GM12878 (cell line): Measurements from ENCODE around the gene SIN3A. TPM values are rescaled to one million over a fixed set of nuclear protein-coding genes. Genes with fewer than 3 reads are reported as not detected.
"Not testable (repeated sequence)": the region's sequence is repeated elsewhere in the genome, so short reads cannot be mapped to it uniquely, and the experiment has no call there.

Source experiments
- ATAC-seq: fragments of 200-7000 bp; cut with Tn5 transposase; 3 replicates; pipeline ENCODE4 v1.9.1; 2020; ENCODE audit warnings: mild to moderate bottlenecking, moderate library complexity
- BruUV-seq: library from RNA; stranded (reverse); fragments of 400-500 nt; replicated peaks from 2 replicates; lab custom pipeline; 2021; lab: Mats Ljungman, UMichigan
- CTCF ChIA-PET: fragments of 300-600 bp; sonication (Branson Sonifier 250); formaldehyde crosslinking; extraction: SDS; loops from one replicate; lab custom pipeline; 2021; ENCODE audit warnings: inconsistent platforms; lab: Yijun Ruan, JAX
- POLR2A ChIA-PET: fragments of 350-600 bp; formaldehyde crosslinking; extraction: SDS; loops from one replicate; lab custom pipeline; 2021; ENCODE audit warnings: inconsistent platforms; lab: Charles Lee
- RAD21 ChIA-PET: fragments of 300-600 bp; sonication (Branson Sonifier 250); formaldehyde crosslinking; loops from one replicate; lab custom pipeline; 2023; ENCODE audit warnings: antibody characterized with exemption; ENCODE audit not compliant: unreplicated experiment; lab: Charles Lee
- SMC1A ChIA-PET: fragments of 300-600 bp; sonication (Branson Sonifier 250); formaldehyde crosslinking; loops from one replicate; lab custom pipeline; 2023; ENCODE audit not compliant: unreplicated experiment, uncharacterized antibody; lab: Charles Lee
- DNase-seq: peaks from one replicate; pipeline ENCODE4 v3.0.0-alpha.2; 2011; ENCODE audit warnings: low read depth, low spot score
- FAIRE-seq: peaks from 3 replicates; lab custom pipeline; 2011; peaks lifted over from hg19 to GRCh38; lab: Jason Lieb, UNC
- H2AFZ ChIP-seq: 2 replicates; pipeline ENCODE4 v1.6.0; 2011; ENCODE audit warnings: low read depth, low read length, control low read depth; ENCODE audit not compliant: control insufficient read depth
- H3K27ac ChIP-seq: 2 replicates; pipeline ENCODE4 v1.5.1; 2011; ENCODE audit warnings: control low read depth; ENCODE audit not compliant: control insufficient read depth, insufficient read depth
- H3K27me3 ChIP-seq, 2 experiments: replicated peaks in 1 of 2; 2 replicates each; pipeline versions ENCODE4 v1.6.0 to v1.6.1; 2011; ENCODE audit warnings: low read length in 1 of 2; ENCODE audit not compliant: control insufficient read depth in 2 of 2, insufficient read depth in 2 of 2
- H3K36me3 ChIP-seq, 2 experiments: 2 replicates each; pipeline ENCODE4 v1.5.1; 2011; ENCODE audit warnings: low read length in 1 of 2; ENCODE audit not compliant: control insufficient read depth in 2 of 2, insufficient read depth in 2 of 2
- H3K4me1 ChIP-seq: 2 replicates; pipeline ENCODE4 v1.6.1; 2011; ENCODE audit warnings: mild to moderate bottlenecking, low read length, moderate library complexity, mixed read lengths; ENCODE audit not compliant: control insufficient read depth, insufficient read depth
- H3K4me2 ChIP-seq: 2 replicates; pipeline ENCODE4 v1.6.0; 2011; ENCODE audit warnings: control low read depth; ENCODE audit not compliant: control insufficient read depth, insufficient read depth
- H3K4me3 ChIP-seq: fragments of 200-600 bp; sonication (generic); 2 replicates; pipeline ENCODE4 v1.5.1; 2016
- H3K79me2 ChIP-seq: 2 replicates; pipeline ENCODE4 v1.6.0; 2011; ENCODE audit warnings: low read length; ENCODE audit not compliant: control insufficient read depth, insufficient read depth
- H3K9ac ChIP-seq: 2 replicates; pipeline ENCODE4 v1.8.0; 2011; ENCODE audit warnings: low read length, control low read depth, mixed read lengths; ENCODE audit not compliant: control insufficient read depth, insufficient read depth
- H3K9me3 ChIP-seq: replicated peaks from 3 replicates; pipeline ENCODE4 v1.5.1; 2011; ENCODE audit warnings: mild to moderate bottlenecking, low read length; ENCODE audit not compliant: control insufficient read depth, insufficient read depth
- H4K20me1 ChIP-seq: 2 replicates; pipeline ENCODE4 v1.6.0; 2011; ENCODE audit not compliant: control insufficient read depth, insufficient read depth
- CBX5 ChIP-seq: sonication (generic); IDR thresholded peaks from 2 replicates; pipeline ENCODE4 v1.6.1; 2016; ENCODE audit warnings: low read depth, moderate library complexity, mild to moderate bottlenecking, inconsistent platforms
- IKZF1 ChIP-seq: fragments of 450-650 bp; conservative IDR thresholded peaks from 2 replicates; pipeline ENCODE4 v1.6.1; 2017; ENCODE audit warnings: antibody characterized with exemption, mild to moderate bottlenecking
- MEF2B ChIP-seq: fragments of 450-650 bp; IDR thresholded peaks from 2 replicates; pipeline ENCODE4 v1.6.1; 2018; ENCODE audit warnings: mild to moderate bottlenecking, moderate library complexity; ENCODE audit not compliant: partially characterized antibody, poor library complexity, severe bottlenecking
- MYB ChIP-seq: fragments of 150-350 bp; IDR thresholded peaks from 2 replicates; pipeline ENCODE4 v1.6.1; 2014; ENCODE audit warnings: mild to moderate bottlenecking, low read depth, low read length, borderline replicate concordance
- MYC ChIP-seq: IDR thresholded peaks from 2 replicates; pipeline ENCODE4 v1.6.1; 2011; ENCODE audit warnings: mild to moderate bottlenecking, low read length, moderate library complexity, inconsistent platforms; ENCODE audit not compliant: insufficient read depth, insufficient replicate concordance, insufficient read length, severe bottlenecking
- SUPT20H ChIP-seq: IDR thresholded peaks from 2 replicates; pipeline ENCODE4 v1.6.1; 2011; ENCODE audit warnings: low read depth, mild to moderate bottlenecking, low read length, moderate library complexity, borderline replicate concordance; ENCODE audit not compliant: control insufficient read depth
- ZNF384 ChIP-seq: IDR thresholded peaks from 2 replicates; pipeline ENCODE4 v1.6.1; 2012; ENCODE audit warnings: low read depth, mild to moderate bottlenecking, low read length, improper control_type of control experiment, borderline replicate concordance
- WGBS: methylation state at CpG from one replicate; pipeline ENCODE4 v1.1.6; 2016; ENCODE audit warnings: low lambda C conversion rate; ENCODE audit not compliant: insufficient replicate concordance, insufficient coverage; ENCODE audit errors: missing lambda C conversion rate; 5-methylcytosine and 5-hydroxymethylcytosine counted together
- in situ Hi-C: fragments of 300-500 bp; cut with MboI; formaldehyde crosslinking; loops from 9 replicates; pipeline ENCODE4 v1.14.3; 2018; ENCODE audit warnings: mixed read lengths
- intact Hi-C: fragments of 100-400 bp; cut with micrococcal nuclease; formaldehyde crosslinking; loops from one replicate; pipeline ENCODE4 v1.14.2; 2022; ENCODE audit not compliant: unreplicated experiment
- polyA plus RNA-seq, 11 experiments: library from polyadenylated mRNA; depleted of rRNA in 4 of 11; unstranded in 6 of 11; stranded (reverse) in 5 of 11; fragments of >200 nt; fragmentation: Nextera tagmentation in 4 of 11; fragmentation: Illumina TruSeq in 1 of 11; extraction: Ambion mirVana in 4 of 11; extraction: Trizol in 1 of 11; gene quantifications; 1 replicate in 1 of 11; 2 replicates in 10 of 11; pipeline versions ENCODE4 v1.2.1 to v1.2.3, GENCODE V29; 2011 to 2016; ENCODE audit warnings: inconsistent platforms in 2 of 11, missing spikeins in 2 of 11, low read depth in 1 of 11
- total RNA-seq, 4 experiments: library from RNA; depleted of rRNA in 3 of 4; stranded (reverse); fragments of >200 nt in 3 of 4; fragmentation: Illumina TruSeq in 1 of 4; extraction: Trizol in 1 of 4; gene quantifications; 2 replicates each; pipeline versions ENCODE4 v1.2.1 to v1.2.3, GENCODE V29; 2013 to 2021

SIN3A gene
- total and polyA plus RNA-seq, 10 of the 15 experiments (the other 5 are each of a cell fraction or from before 2014, with no cell fraction given): 6.4 to 62.2 (median 29.2) TPM

DNA sequence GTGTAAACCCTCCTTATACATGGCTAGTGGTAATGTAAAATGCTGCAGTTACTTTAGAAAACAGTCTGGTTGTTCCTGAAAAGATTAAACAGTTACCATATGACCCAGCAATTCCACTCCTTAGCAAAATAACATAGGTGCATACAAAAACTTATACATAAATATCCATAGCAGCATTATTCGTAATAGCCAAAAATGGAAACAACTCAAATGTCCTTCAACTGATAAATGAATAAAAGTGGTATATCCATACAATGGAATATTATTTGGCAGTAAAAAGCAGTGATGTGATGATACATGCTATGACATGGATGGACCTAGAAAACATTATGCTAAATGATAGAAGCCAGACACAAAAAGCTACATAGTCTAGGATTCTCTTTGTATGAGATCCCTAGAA lies 31.6 kb upstream of the SIN3A start:
- TF ChIP-seq SUPT20H (no peak), CBX5 (no peak), IKZF1 (no peak), MYC (no peak), MEF2B (no peak), ZNF384 (no peak), MYB (no peak)
- H3K27me3 ChIP-seq: no peaks in the 10 kb centered on the region
- H3K79me2 ChIP-seq: no peaks in the 10 kb centered on the region
- no peak for ATAC-seq
- H3K4me2 ChIP-seq: no peak overlapping the region
- H3K27ac ChIP-seq: no peak overlapping the region
- DNase-seq: no peak
- H4K20me1 ChIP-seq: no peaks in the 10 kb centered on the region
- in situ Hi-C loops: no loop called here
- no peaks in the 10 kb centered on the region for H3K9me3 ChIP-seq
- 97% methylated on average over 1 of the region's 1 CpG for WGBS
- ChIA-PET POLR2A (no interaction called here), RAD21 (no interaction called here), CTCF (no interaction called here), SMC1A (no interaction called here)
- no peak overlapping the region for H2AFZ ChIP-seq
- no TSS peak for BruUV-seq
- peaks cover 2 to 12% of the 10 kb centered on the region in 2 experiments for H3K36me3 ChIP-seq
- no peak for FAIRE-seq
- no peaks in the 10 kb centered on the region for H3K4me1 ChIP-seq
- H3K9ac ChIP-seq: no peak overlapping the region
- H3K4me3 ChIP-seq: no peak overlapping the region
- intact Hi-C loops: no loop called here

DNA sequence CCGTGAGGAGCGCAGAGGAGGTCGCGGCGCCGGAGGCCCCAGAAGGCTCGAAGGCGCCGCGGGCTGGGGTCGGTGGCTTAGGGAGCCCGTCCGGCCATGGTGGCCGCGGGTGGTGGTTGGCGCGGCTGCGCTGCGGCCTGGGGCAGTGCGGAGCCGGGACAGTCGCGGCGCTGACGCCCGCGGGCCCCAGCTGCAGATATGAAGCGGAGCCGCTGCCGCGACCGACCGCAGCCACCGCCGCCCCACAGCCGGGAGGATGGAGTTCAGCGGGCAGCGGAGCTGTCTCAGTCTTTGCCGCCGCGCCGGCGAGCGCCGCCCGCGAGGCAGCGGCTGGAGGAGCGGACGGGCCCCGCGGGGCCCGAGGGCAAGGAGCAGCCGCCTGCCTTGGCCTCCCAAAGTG lies 29.0 kb upstream of the SIN3A start:
- H3K4me2 ChIP-seq, H3K27me3 ChIP-seq, H3K9me3 ChIP-seq, H4K20me1 ChIP-seq, DNase-seq, H3K9ac ChIP-seq, H3K36me3 ChIP-seq, intact Hi-C loops, RAD21 ChIA-PET, H3K27ac ChIP-seq, H2AFZ ChIP-seq, BruUV-seq, H3K79me2 ChIP-seq, SMC1A ChIA-PET, H3K4me3 ChIP-seq, FAIRE-seq, in situ Hi-C loops, ATAC-seq, POLR2A ChIA-PET, CTCF ChIA-PET, H3K4me1 ChIP-seq: not testable (repeated sequence)
- WGBS: 99% methylated on average over 29 of the region's 54 CpGs
